ENCODE data around the gene MRPS18A.

GRCh38 chr6:43706788-43707187 is 19.2 kb upstream of the MRPS18A start:
- TF ChIP-seq POLR2A (IDR thresholded peaks at IDR 0.05; ENCODE audit: low read depth) (no peak), POLR2AphosphoS5 (IDR thresholded peaks at IDR 0.05) (peak; percentile 25 to 51), EP300 (IDR thresholded peaks at IDR 0.05) (no peak), CTCF (IDR thresholded peaks at IDR 0.05) (no peak)
